ENCODE measurements around the gene FERMT1.

- TF ChIP-seq, protein P1, sequence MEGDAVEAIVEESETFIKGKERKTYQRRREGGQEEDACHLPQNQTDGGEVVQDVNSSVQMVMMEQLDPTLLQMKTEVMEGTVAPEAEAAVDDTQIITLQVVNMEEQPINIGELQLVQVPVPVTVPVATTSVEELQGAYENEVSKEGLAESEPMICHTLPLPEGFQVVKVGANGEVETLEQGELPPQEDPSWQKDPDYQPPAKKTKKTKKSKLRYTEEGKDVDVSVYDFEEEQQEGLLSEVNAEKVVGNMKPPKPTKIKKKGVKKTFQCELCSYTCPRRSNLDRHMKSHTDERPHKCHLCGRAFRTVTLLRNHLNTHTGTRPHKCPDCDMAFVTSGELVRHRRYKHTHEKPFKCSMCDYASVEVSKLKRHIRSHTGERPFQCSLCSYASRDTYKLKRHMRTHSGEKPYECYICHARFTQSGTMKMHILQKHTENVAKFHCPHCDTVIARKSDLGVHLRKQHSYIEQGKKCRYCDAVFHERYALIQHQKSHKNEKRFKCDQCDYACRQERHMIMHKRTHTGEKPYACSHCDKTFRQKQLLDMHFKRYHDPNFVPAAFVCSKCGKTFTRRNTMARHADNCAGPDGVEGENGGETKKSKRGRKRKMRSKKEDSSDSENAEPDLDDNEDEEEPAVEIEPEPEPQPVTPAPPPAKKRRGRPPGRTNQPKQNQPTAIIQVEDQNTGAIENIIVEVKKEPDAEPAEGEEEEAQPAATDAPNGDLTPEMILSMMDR (IDR thresholded peaks at IDR 0.05), result no peak
- no peak for TF ChIP-seq POLR2AphosphoS5 (IDR thresholded peaks at IDR 0.05)
- no peak for TF ChIP-seq POLR2A (IDR thresholded peaks at IDR 0.05)
Measured at GRCh38 chr20:6075428-6076219, 47.2 kb downstream of the FERMT1 start.

All from transverse colon (tissue), 4 donors.